Measurements from ENCODE around the gene TOMM5. TPM values are rescaled to one million over a fixed set of nuclear protein-coding genes. Genes with fewer than 3 reads are reported as not detected.

The TOMM5 gene
- total and polyA plus RNA-seq, 3 donors from 2014 or later, result 96.5 to 126 (median 113) TPM

DNA sequence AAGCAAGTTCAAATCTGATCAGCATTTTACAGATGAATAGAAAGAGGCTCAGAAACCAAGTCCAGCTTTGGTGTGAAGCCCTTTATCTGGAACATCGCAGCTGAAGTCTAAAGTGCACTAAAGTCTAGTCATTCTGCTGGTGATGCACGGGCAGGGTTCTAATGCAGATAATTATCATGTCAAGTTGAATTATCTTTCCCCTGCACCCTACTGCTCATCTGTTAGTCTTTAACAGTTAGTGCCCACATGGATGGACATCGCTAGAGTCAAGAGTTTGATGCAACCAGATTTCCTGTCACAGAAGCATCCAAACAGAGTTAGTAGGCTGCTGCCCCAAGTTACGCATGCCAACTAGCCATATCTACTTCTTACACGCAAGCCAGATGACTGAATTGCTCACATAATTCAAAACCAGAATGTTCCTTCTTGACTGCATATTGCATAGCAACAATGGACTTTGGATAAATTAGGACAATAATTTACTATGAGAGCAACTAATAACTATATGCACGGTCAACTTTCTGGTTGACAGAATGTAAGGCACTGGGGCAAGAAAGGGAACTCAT lies 1.6 kb upstream of the TOMM5 start:
- intact Hi-C loops (cut with DNase I; ENCODE audit: low total_unique reads), result no loop called here
- Histone ChIP-seq H3K4me3 (no peak overlapping the region), H3K27ac (no peak overlapping the region), H3K9me3 (no peaks in the 10 kb centered on the region), H3K4me1 (peaks cover 6% of the 10 kb centered on the region), H3K36me3 (ENCODE audit: low read depth, missing control alignments) (no peaks in the 10 kb centered on the region), H3K27me3 (no peaks in the 10 kb centered on the region)
- TF ChIP-seq CTCF (IDR thresholded peaks at IDR 0.05) (no peak), POLR2A (IDR thresholded peaks at IDR 0.05) (no peak)
- DNase-seq, result no peak
- 67% methylated on average over 6 of the region's 6 CpGs for WGBS, 2 donors

- Histone ChIP-seq H3K9me3 (no peaks in the 10 kb centered on the region), H3K36me3 (ENCODE audit: low read depth, missing control alignments) (no peaks in the 10 kb centered on the region), H3K27ac (no peak overlapping the region), H3K4me3 (no peak overlapping the region), H3K4me1 (peaks cover 6% of the 10 kb centered on the region), H3K27me3 (no peaks in the 10 kb centered on the region)
- TF ChIP-seq POLR2A (IDR thresholded peaks at IDR 0.05) (no peak), CTCF (IDR thresholded peaks at IDR 0.05) (no peak)
- intact Hi-C loops (cut with DNase I; ENCODE audit: low total_unique reads), result no loop called here
- DNase-seq, result peak; percentile 70
- WGBS, 2 donors, result 59 to 80% methylated on average over 4 of the region's 4 CpGs
These were observed 4.9 kb downstream of the TOMM5 start for GRCh38 chr9:37587521-37587920.

DNA sequence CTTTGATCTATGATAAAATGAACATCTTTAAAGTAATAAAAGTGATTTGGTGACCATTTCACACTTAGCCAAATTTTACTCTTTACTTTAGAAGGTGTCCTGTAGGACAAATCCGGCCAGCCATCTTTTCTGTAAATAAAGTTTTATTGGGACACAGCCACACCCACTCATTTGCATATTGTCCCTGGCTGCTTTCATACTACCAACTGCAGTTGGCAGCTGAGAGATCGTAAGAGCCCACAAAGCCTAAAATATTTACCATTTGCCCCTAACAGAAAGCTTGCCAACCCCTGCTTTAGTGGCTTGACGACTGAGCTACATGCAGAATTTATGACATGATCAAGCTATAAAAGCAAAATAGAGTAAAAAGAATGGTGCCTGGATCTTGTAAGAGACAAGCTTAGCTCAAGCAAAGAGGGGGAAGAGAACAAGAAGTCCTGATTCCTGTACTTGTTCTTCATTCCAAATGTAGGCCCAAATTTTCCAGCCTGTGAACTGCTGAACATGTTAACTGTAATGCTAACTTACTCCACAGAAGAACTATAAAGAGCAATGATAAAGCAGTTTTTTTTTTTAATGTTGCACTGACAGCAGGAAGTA lies 8.8 kb downstream of the TOMM5 start:
- TF ChIP-seq CTCF (IDR thresholded peaks at IDR 0.05) (no peak), POLR2A (IDR thresholded peaks at IDR 0.05) (no peak)
- H3K27me3 ChIP-seq, result no peaks in the 10 kb centered on the region
- H3K36me3 ChIP-seq (ENCODE audit: low read depth, missing control alignments), result no peaks in the 10 kb centered on the region
- H3K27ac ChIP-seq, result no peak overlapping the region
- H3K9me3 ChIP-seq, result no peaks in the 10 kb centered on the region
- intact Hi-C loops (cut with DNase I; ENCODE audit: low total_unique reads), result no loop called here
- DNase-seq, result no peak
- 83 to 90% methylated on average over 3 of the region's 3 CpGs for WGBS, 2 donors
- H3K4me1 ChIP-seq, result no peaks in the 10 kb centered on the region
- H3K4me3 ChIP-seq, result no peak overlapping the region

DNA sequence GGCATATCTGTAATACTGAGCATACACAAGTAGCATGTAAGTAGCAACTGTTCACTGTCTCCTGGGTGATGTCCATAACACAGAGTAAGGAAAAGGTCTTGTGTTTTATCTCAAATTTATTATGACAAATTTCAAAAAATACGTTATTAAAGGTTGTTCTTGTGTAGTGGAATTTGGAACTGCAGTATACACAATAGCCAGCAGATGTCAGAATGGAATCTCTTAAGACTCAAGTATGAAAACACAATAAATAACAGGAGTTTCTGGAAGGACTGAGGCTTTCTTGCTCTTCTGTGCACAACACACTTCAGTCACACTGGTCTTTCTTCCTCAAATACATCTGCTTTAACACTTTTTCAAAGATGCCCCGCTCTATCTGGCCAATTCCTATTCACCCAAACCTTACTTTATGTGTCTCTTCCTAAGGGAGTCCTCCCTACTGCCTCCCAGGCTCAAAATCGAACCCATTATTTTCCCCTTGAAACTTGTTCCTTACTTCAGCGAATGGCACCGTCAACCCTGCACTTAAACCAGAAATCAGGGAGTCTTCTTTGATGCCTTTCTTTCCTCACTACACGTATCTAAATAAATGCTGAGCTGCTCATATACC lies 9.7 kb downstream of the TOMM5 start:
- no peaks in the 10 kb centered on the region for H3K36me3 ChIP-seq (ENCODE audit: low read depth, missing control alignments)

More for the DNA sequence above, 9.7 kb downstream of the TOMM5 start:
- no peak for DNase-seq
- 68 to 79% methylated on average over 6 of the region's 6 CpGs for WGBS, 2 donors
- no peaks in the 10 kb centered on the region for H3K27me3 ChIP-seq
- H3K9me3 ChIP-seq, result no peaks in the 10 kb centered on the region
- H3K27ac ChIP-seq, result no peak overlapping the region
- intact Hi-C loops (cut with DNase I; ENCODE audit: low total_unique reads), result no loop called here
- H3K4me1 ChIP-seq, result no peaks in the 10 kb centered on the region
- H3K4me3 ChIP-seq, result no peak overlapping the region
- TF ChIP-seq CTCF (IDR thresholded peaks at IDR 0.05) (peak; percentile 50 to 68 (median 60)), POLR2A (IDR thresholded peaks at IDR 0.05) (no peak)

Data from testis (tissue), 3 donors.